Activated CD4-positive, alpha-beta T cell treated with anti-CD3 and anti-CD28 coated beads for 36 hours (primary cell): ENCODE results near the gene OPRD1. TPM values are rescaled to one million over a fixed set of nuclear protein-coding genes. Genes with fewer than 3 reads are reported as not detected.
A peak's percentile ranks its signal among the peaks of the same experiment; 100 is the strongest.
"Not testable (repeated sequence)": the region's sequence is repeated elsewhere in the genome, so short reads cannot be mapped to it uniquely, and the experiment has no call there.

Experiments used
- ATAC-seq: fragments of 200-7000 bp; cut with Tn5 transposase; one replicate; pipeline ENCODE4 v1.10.0; 2021; ENCODE audit warnings: mild to moderate bottlenecking, moderate library complexity
- CTCF ChIA-PET: fragments of 350-600 bp; sonication (Branson Sonifier 250); formaldehyde crosslinking; loops from one replicate; lab custom pipeline; 2021; ENCODE audit warnings: antibody characterized with exemption; lab: Charles Lee
- POLR2A ChIA-PET: fragments of 350-600 bp; sonication (Branson Sonifier 250); formaldehyde crosslinking; loops from one replicate; lab custom pipeline; 2021; ENCODE audit warnings: antibody characterized with exemption, inconsistent platforms; lab: Charles Lee
- DNase-seq: peaks from one replicate; pipeline ENCODE4 v3.0.0-alpha.2; 2020
- H3K27ac Mint-ChIP-seq: one replicate; pipeline ENCODE4 v1.8.0; 2021; ENCODE audit warnings: mixed read lengths
- H3K27me3 Mint-ChIP-seq: one replicate; pipeline ENCODE4 v1.8.0; 2021; ENCODE audit warnings: mixed read lengths
- H3K36me3 Mint-ChIP-seq: one replicate; pipeline ENCODE4 v1.8.0; 2021; ENCODE audit warnings: low read depth, mixed read lengths
- H3K4me1 Mint-ChIP-seq: one replicate; pipeline ENCODE4 v1.8.0; 2021; ENCODE audit warnings: mixed read lengths
- H3K4me3 Mint-ChIP-seq: one replicate; pipeline ENCODE4 v1.8.0; 2021; ENCODE audit warnings: mild to moderate bottlenecking, moderate library complexity, mixed read lengths
- H3K9me3 Mint-ChIP-seq: one replicate; pipeline ENCODE4 v1.8.0; 2021; ENCODE audit warnings: low read depth, mixed read lengths
- intact Hi-C, 2 experiments: fragments of 100-400 bp; cut with DNase I in 1 of 2; cut with micrococcal nuclease in 1 of 2; formaldehyde crosslinking; loops; one replicate each; pipeline versions ENCODE4 v1.14.2 to v1.15.1; 2022 to 2024; cut with DNase I, micrococcal nuclease
- total RNA-seq, 2 experiments: library from RNA; stranded (reverse); gene quantifications; one replicate each; pipeline ENCODE4 v1.2.3, GENCODE V29; 2021

Gene OPRD1
- total RNA-seq, 2 experiments from 2014 or later: 0.02 TPM; not detected in 1

DNA sequence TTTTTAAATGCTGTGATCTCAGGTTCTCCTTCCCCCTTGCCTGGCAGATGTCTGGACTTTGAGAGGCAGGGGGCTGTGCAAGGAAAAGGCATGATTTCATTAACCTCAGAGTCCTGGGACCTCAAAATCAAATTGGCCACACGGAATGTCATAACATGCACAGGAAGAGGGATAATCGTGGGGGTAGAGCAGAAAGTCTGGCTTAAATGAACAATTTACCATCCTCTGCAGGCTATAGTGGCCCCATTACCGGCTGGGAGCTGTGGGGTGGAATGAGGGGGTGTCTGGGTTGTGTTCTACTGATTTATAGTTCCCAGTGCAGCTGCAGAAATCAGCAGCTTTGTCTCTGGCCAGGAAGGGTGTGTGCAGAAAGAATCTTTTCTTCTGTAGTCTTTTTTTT, 10.8 kb downstream of the OPRD1 start:
- Mint-ChIP-seq H3K4me3 (no peak overlapping the region), H3K9me3 (no peaks in the 10 kb centered on the region), H3K4me1 (no peaks in the 10 kb centered on the region), H3K27ac (no peak overlapping the region), H3K36me3 (no peaks in the 10 kb centered on the region), H3K27me3 (peaks cover 3% of the 10 kb centered on the region)
- ChIA-PET CTCF (interaction anchor here (0.7 kb wide), 1 partner anchor 299 kb away, joined by 3 read pairs; no protein-coding TSS in a partner anchor), POLR2A (no interaction called here)
- no peak for DNase-seq
- no peak for ATAC-seq
- intact Hi-C loops: no loop called here

GRCh38 chr1:28824061-28824460, 12.1 kb downstream of the OPRD1 start:
- ATAC-seq, H3K4me1 Mint-ChIP-seq, H3K27ac Mint-ChIP-seq, H3K9me3 Mint-ChIP-seq, intact Hi-C loops, H3K27me3 Mint-ChIP-seq, DNase-seq, H3K36me3 Mint-ChIP-seq, H3K4me3 Mint-ChIP-seq: not testable (repeated sequence)
- ChIA-PET CTCF (interaction anchor here (1.0 kb wide), 1 partner anchor 13 kb away, joined by 3 read pairs; no protein-coding TSS in a partner anchor), POLR2A (interaction anchor here (0.7 kb wide), 1 partner anchor 1933 kb away, joined by 5 read pairs; no protein-coding TSS in a partner anchor)

- H3K27me3 Mint-ChIP-seq, H3K9me3 Mint-ChIP-seq, intact Hi-C loops, DNase-seq, H3K36me3 Mint-ChIP-seq, H3K4me1 Mint-ChIP-seq, ATAC-seq, H3K27ac Mint-ChIP-seq, H3K4me3 Mint-ChIP-seq: not testable (repeated sequence)
- POLR2A ChIA-PET: interaction anchor here (0.5 kb wide), 1 partner anchor 19 kb away, joined by 3 read pairs; no protein-coding TSS in a partner anchor
- CTCF ChIA-PET: interaction anchor here (0.5 to 1.6 kb wide), 2 partner anchors 49 to 134 kb away, joined by 3 to 4 read pairs; no protein-coding TSS in a partner anchor
These were observed 16.4 kb downstream of the OPRD1 start for GRCh38 chr1:28828227-28828858.

GRCh38 chr1:28830814-28831213, 18.8 kb downstream of the OPRD1 start:
- no peak for DNase-seq
- no peaks in the 10 kb centered on the region for H3K4me1 Mint-ChIP-seq
- no peaks in the 10 kb centered on the region for H3K36me3 Mint-ChIP-seq
- intact Hi-C loops: no loop called here
- peaks cover under 1% of the 10 kb centered on the region for H3K27me3 Mint-ChIP-seq
- no peaks in the 10 kb centered on the region for H3K9me3 Mint-ChIP-seq
- CTCF ChIA-PET: interaction anchor here (1.1 to 1.5 kb wide), 2 partner anchors 45 to 46 kb away, joined by 3 to 8 read pairs; no protein-coding TSS in a partner anchor
- ATAC-seq: no peak
- H3K27ac Mint-ChIP-seq: no peak overlapping the region
- no peak overlapping the region for H3K4me3 Mint-ChIP-seq
- POLR2A ChIA-PET: no interaction called here

GRCh38 chr1:28832966-28833365, 21.0 kb downstream of the OPRD1 start:
- ATAC-seq: no peak
- intact Hi-C loops: no loop called here

DNA sequence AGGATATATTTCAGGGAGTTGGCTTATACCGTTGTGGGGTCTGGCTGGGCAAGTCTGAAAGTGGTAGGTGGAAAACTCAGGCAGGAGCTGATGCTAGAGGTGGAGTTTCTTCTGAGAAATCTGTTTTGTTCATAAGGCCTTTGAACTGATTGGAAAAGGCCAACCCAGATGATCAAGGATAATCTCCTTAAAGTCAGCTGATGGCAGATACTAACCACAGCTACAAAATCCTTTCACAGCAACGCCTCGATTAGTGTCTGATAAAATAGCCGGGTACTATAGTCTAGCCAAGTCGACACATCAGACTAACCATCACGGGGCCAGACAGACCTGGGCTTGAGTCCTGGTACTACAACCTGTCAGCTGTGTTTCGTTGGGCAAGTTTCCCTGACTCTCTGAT, 21.4 kb downstream of the OPRD1 start:
- H3K27ac Mint-ChIP-seq: no peak overlapping the region
- no peak overlapping the region for H3K4me3 Mint-ChIP-seq
- intact Hi-C loops: no loop called here
- H3K9me3 Mint-ChIP-seq: no peaks in the 10 kb centered on the region
- no peaks in the 10 kb centered on the region for H3K36me3 Mint-ChIP-seq
- ChIA-PET CTCF (interaction anchor here (1.1 to 1.3 kb wide), 2 partner anchors 44 to 200 kb away, joined by 4 to 7 read pairs; no protein-coding TSS in a partner anchor), POLR2A (no interaction called here)
- H3K27me3 Mint-ChIP-seq: peaks cover 7% of the 10 kb centered on the region
- H3K4me1 Mint-ChIP-seq: no peaks in the 10 kb centered on the region
- ATAC-seq (no peak), DNase-seq (no peak)

More at GRCh38 chr1:28832966-28833365, 21.0 kb downstream of the OPRD1 start:
- no peaks in the 10 kb centered on the region for H3K4me1 Mint-ChIP-seq
- ChIA-PET CTCF (interaction anchor here (1.1 to 1.3 kb wide), 2 partner anchors 45 to 201 kb away, joined by 4 to 7 read pairs; no protein-coding TSS in a partner anchor), POLR2A (no interaction called here)
- no peaks in the 10 kb centered on the region for H3K36me3 Mint-ChIP-seq
- H3K4me3 Mint-ChIP-seq: no peak overlapping the region
- H3K9me3 Mint-ChIP-seq: no peaks in the 10 kb centered on the region
- no peak overlapping the region for H3K27ac Mint-ChIP-seq
- DNase-seq: no peak
- H3K27me3 Mint-ChIP-seq: peaks cover 7% of the 10 kb centered on the region

- ChIA-PET POLR2A (no interaction called here), CTCF (interaction anchor here (0.6 to 1.3 kb wide), 3 partner anchors 8 to 287 kb away, joined by 3 to 4 read pairs (median 3); no protein-coding TSS in a partner anchor)
- no peaks in the 10 kb centered on the region for H3K4me1 Mint-ChIP-seq
- no peak for ATAC-seq
- H3K36me3 Mint-ChIP-seq: no peaks in the 10 kb centered on the region
- DNase-seq: no peak
- no peak overlapping the region for H3K4me3 Mint-ChIP-seq
- H3K27me3 Mint-ChIP-seq: peaks cover 7% of the 10 kb centered on the region
- H3K27ac Mint-ChIP-seq: no peak overlapping the region
- intact Hi-C loops: no loop called here
- no peaks in the 10 kb centered on the region for H3K9me3 Mint-ChIP-seq
These were observed 23.3 kb downstream of the OPRD1 start for GRCh38 chr1:28835237-28835650.

- intact Hi-C loops: no loop called here
- ATAC-seq (no peak), DNase-seq (no peak)
- Mint-ChIP-seq H3K27me3 (peaks cover 7% of the 10 kb centered on the region), H3K4me1 (no peaks in the 10 kb centered on the region), H3K36me3 (no peaks in the 10 kb centered on the region), H3K4me3 (no peak overlapping the region), H3K9me3 (no peaks in the 10 kb centered on the region), H3K27ac (no peak overlapping the region)
- ChIA-PET CTCF (interaction anchor here (0.7 to 1.3 kb wide), 2 partner anchors 12 to 285 kb away, joined by 3 read pairs; no protein-coding TSS in a partner anchor), POLR2A (no interaction called here)
These were observed 24.5 kb downstream of the OPRD1 start for GRCh38 chr1:28836421-28836956.

GRCh38 chr1:28840928-28841544, 29.1 kb downstream of the OPRD1 start:
- no peak for DNase-seq
- no peak for ATAC-seq
- POLR2A ChIA-PET: no interaction called here
- peaks cover 7% of the 10 kb centered on the region for H3K27me3 Mint-ChIP-seq
- H3K27ac Mint-ChIP-seq: no peak overlapping the region
- intact Hi-C loops: no loop called here
- H3K36me3 Mint-ChIP-seq: no peaks in the 10 kb centered on the region
- H3K9me3 Mint-ChIP-seq: no peaks in the 10 kb centered on the region
- H3K4me3 Mint-ChIP-seq: no peak overlapping the region
- CTCF ChIA-PET: interaction anchor here (1.2 to 2.5 kb wide), 2 partner anchors 36 to 56 kb away, joined by 3 to 10 read pairs; no protein-coding TSS in a partner anchor
- peaks cover 7% of the 10 kb centered on the region for H3K4me1 Mint-ChIP-seq

GRCh38 chr1:28845786-28846543, 34.0 kb downstream of the OPRD1 start:
- intact Hi-C loops: no loop called here
- Mint-ChIP-seq H3K4me1 (peaks cover 9% of the 10 kb centered on the region), H3K27ac (peak overlapping the region; percentile 8), H3K36me3 (no peaks in the 10 kb centered on the region), H3K27me3 (no peaks in the 10 kb centered on the region), H3K9me3 (no peaks in the 10 kb centered on the region), H3K4me3 (no peak overlapping the region)
- CTCF ChIA-PET: interaction anchor here (0.5 to 1.7 kb wide), 6 partner anchors 12 to 1840 kb away, joined by 3 to 6 read pairs (median 4); no protein-coding TSS in a partner anchor
- peak; percentile 50 for DNase-seq
- ATAC-seq: peak; percentile 80
- POLR2A ChIA-PET: interaction anchor here (0.7 kb wide), 1 partner anchor 11 kb away, joined by 3 read pairs; no protein-coding TSS in a partner anchor

- H3K9me3 Mint-ChIP-seq, H3K36me3 Mint-ChIP-seq, H3K4me3 Mint-ChIP-seq, H3K27ac Mint-ChIP-seq, ATAC-seq, POLR2A ChIA-PET, H3K27me3 Mint-ChIP-seq, DNase-seq, intact Hi-C loops, H3K4me1 Mint-ChIP-seq: not testable (repeated sequence)
- CTCF ChIA-PET: interaction anchor here (1.4 kb wide), 1 partner anchor 30 kb away, joined by 3 read pairs; no protein-coding TSS in a partner anchor
These were observed 35.2 kb downstream of the OPRD1 start for GRCh38 chr1:28847207-28847606.
